Calu3 (cell line): ENCODE data around the gene LRRC32. TPM values are rescaled to one million over a fixed set of nuclear protein-coding genes. Genes with fewer than 3 reads are reported as not detected.

Experiments
- BruUV-seq: library from RNA; stranded (reverse); fragments of 400-500 nt; replicated peaks from 2 replicates; lab custom pipeline; 2021; lab: Mats Ljungman, UMichigan
- CTCF ChIA-PET: fragments of 300-600 bp; sonication (Branson Sonifier 250); formaldehyde crosslinking; loops from one replicate; lab custom pipeline; 2022; ENCODE audit warnings: antibody characterized with exemption; lab: Charles Lee
- DNase-seq: peaks from one replicate; pipeline ENCODE4 v3.0.0; 2022
- H3K27ac Mint-ChIP-seq: one replicate; pipeline ENCODE4 v1.8.0; 2022; ENCODE audit warnings: mixed read lengths; ENCODE audit not compliant: unreplicated experiment
- H3K27me3 Mint-ChIP-seq: one replicate; pipeline ENCODE4 v1.8.0; 2022; ENCODE audit warnings: mixed read lengths; ENCODE audit not compliant: unreplicated experiment
- H3K36me3 Mint-ChIP-seq: one replicate; pipeline ENCODE4 v1.8.0; 2022; ENCODE audit warnings: mild to moderate bottlenecking, moderate library complexity, mixed read lengths; ENCODE audit not compliant: insufficient read depth, unreplicated experiment
- H3K4me1 Mint-ChIP-seq: one replicate; pipeline ENCODE4 v1.8.0; 2022; ENCODE audit warnings: mild to moderate bottlenecking, low read depth, mixed read lengths; ENCODE audit not compliant: unreplicated experiment
- H3K4me3 Mint-ChIP-seq: one replicate; pipeline ENCODE4 v1.8.0; 2022; ENCODE audit warnings: mild to moderate bottlenecking, low read depth, moderate library complexity, mixed read lengths; ENCODE audit not compliant: unreplicated experiment
- H3K9me3 Mint-ChIP-seq: one replicate; pipeline ENCODE4 v1.8.0; 2022; ENCODE audit warnings: low read depth, mixed read lengths; ENCODE audit not compliant: unreplicated experiment
- CTCF ChIP-seq: fragments of 200-600 bp; IDR thresholded peaks from one replicate; pipeline ENCODE4 v1.8.0; 2022; ENCODE audit warnings: antibody characterized with exemption; ENCODE audit not compliant: unreplicated experiment
- intact Hi-C: fragments of 100-400 bp; cut with micrococcal nuclease; formaldehyde crosslinking; loops from one replicate; pipeline ENCODE4 v1.10.0; 2022; ENCODE audit not compliant: unreplicated experiment
- total RNA-seq: library from RNA; stranded (reverse); gene quantifications from 2 replicates; pipeline ENCODE4 v1.2.3, GENCODE V29; 2022

LRRC32 gene
- total RNA-seq, 1 experiment from 2014 or later, result not detected

- intact Hi-C loops, result no loop called here
- no peak for TF ChIP-seq CTCF
- no TSS peak for BruUV-seq
- Mint-ChIP-seq H3K27me3 (peaks cover 5% of the 10 kb centered on the region), H3K4me1 (peaks cover 3% of the 10 kb centered on the region), H3K9me3 (no peaks in the 10 kb centered on the region), H3K4me3 (no peak overlapping the region), H3K36me3 (no peaks in the 10 kb centered on the region), H3K27ac (no peak overlapping the region)
- CTCF ChIA-PET, result interaction anchor here (0.6 kb wide), 1 partner anchor 1522 kb away, joined by 5 read pairs; no protein-coding TSS in a partner anchor
- no peak for DNase-seq
Measured at GRCh38 chr11:76717369-76717768, 46.8 kb upstream of the LRRC32 start.

- no peaks in the 10 kb centered on the region for H3K36me3 Mint-ChIP-seq
- peaks cover 8% of the 10 kb centered on the region for H3K4me1 Mint-ChIP-seq
Measured at GRCh38 chr11:76716268-76716667, 45.7 kb upstream of the LRRC32 start.

GRCh38 chr11:76714493-76714892 lies 43.9 kb upstream of the LRRC32 start:
- TF ChIP-seq CTCF, result no peak
- Mint-ChIP-seq H3K27ac (no peak overlapping the region), H3K36me3 (no peaks in the 10 kb centered on the region), H3K27me3 (peaks cover 7% of the 10 kb centered on the region), H3K4me1 (peaks cover 8% of the 10 kb centered on the region), H3K9me3 (no peaks in the 10 kb centered on the region), H3K4me3 (no peak overlapping the region)
- intact Hi-C loops, result no loop called here
- BruUV-seq, result no TSS peak
- CTCF ChIA-PET, result no interaction called here
- DNase-seq, result no peak

More at GRCh38 chr11:76716268-76716667, 45.7 kb upstream of the LRRC32 start:
- TF ChIP-seq CTCF, result no peak
- intact Hi-C loops, result no loop called here
- Mint-ChIP-seq H3K27me3 (peaks cover 7% of the 10 kb centered on the region), H3K4me3 (no peak overlapping the region), H3K27ac (no peak overlapping the region), H3K9me3 (no peaks in the 10 kb centered on the region)
- no peak for DNase-seq
- CTCF ChIA-PET, result no interaction called here
- BruUV-seq, result no TSS peak

- Mint-ChIP-seq H3K4me1 (peaks cover 8% of the 10 kb centered on the region), H3K9me3 (no peaks in the 10 kb centered on the region), H3K27ac (no peak overlapping the region), H3K4me3 (no peak overlapping the region), H3K36me3 (no peaks in the 10 kb centered on the region), H3K27me3 (peaks cover 11% of the 10 kb centered on the region)
- CTCF ChIA-PET, result interaction anchor here (0.7 kb wide), 1 partner anchor 296 kb away, joined by 9 read pairs; no protein-coding TSS in a partner anchor
- intact Hi-C loops, result no loop called here
- TF ChIP-seq CTCF, result no peak
- BruUV-seq, result no TSS peak
- no peak for DNase-seq
Measured at GRCh38 chr11:76713499-76713898, 43.0 kb upstream of the LRRC32 start.
